ENCODE measurements around the gene GUK1. TPM values are rescaled to one million over a fixed set of nuclear protein-coding genes. Genes with fewer than 3 reads are reported as not detected.

Gene GUK1
- total and polyA plus RNA-seq, 11 donors = 142 to 358 (median 176) TPM

DNA sequence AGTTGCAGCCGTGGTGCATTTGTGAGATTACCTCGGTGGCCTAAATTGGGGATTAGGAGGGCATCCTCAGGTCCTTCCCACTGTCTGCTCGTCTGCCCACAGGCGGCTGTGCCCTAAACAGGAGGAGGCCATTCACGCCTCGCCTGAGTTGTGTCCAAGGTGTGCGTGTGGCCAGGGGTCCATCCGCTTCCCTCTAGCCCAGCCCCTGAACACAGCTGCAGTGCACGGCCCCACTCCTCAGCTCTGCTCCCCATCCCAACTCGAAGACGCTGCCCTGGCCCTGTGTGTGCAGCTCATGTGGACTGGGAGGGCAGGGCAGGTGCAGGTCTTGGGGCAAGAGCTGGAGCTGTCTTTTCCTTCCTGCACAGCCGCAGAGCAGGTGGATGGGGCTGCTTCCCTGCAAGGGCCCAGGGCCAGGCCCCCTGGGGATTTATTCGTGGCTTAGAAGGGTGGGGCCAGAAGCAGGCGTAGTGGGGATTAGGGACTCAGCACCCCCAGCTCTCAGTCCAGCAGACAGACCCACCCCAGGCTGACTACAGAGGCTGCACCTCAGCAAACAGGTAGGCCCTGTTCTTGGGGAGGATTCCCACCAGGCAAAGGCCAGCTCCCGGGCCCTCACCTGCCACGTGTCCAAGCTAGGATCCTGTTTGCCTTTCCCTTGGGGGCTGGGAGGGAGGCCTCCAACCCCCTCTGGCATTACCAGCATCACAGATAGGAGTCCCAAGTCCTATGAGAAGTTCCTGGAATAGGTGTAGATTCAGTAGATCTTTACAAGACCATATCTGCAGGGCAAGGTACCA, 4.3 kb downstream of the GUK1 start:
- no peak overlapping the region for H3K27ac ChIP-seq
- H3K36me3 ChIP-seq = peaks cover 0 to 57% (median 32%) of the 10 kb centered on the region in 9 donors
- no peak overlapping the region for H3K4me3 ChIP-seq
- TF ChIP-seq POLR2A (IDR thresholded peaks at IDR 0.05) = no peak
- H3K4me1 ChIP-seq = peaks cover 20 to 75% (median 59%) of the 10 kb centered on the region in 12 donors
- no peaks in the 10 kb centered on the region for H3K9me3 ChIP-seq
- intact Hi-C loops (cut with DNase I) = no loop called here
- H3K27me3 ChIP-seq = no peaks in the 10 kb centered on the region
- no peak for ATAC-seq
- DNase-seq = peak in 1 of 5 donors; percentile 42
- WGBS, 4 donors = 78 to 82% (median 79%) methylated on average over 14 to 16 of the region's 16 CpGs

DNA sequence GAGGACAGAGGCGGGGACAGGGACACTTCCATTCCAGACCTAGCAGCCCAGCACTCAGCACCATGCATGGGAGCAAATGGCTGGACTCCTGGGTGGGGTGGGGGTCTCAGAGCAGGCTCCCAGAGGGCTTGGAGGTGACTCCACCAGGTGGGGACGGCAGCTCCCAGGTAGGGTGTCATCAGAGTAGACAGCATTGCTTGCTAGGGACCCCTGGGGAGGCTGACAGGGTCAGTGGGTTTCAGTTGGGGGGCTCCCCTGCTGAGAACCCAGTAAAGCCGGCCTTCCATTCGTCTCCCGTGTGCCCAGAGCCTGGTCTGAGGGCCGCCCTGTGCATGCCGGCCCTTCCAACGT, 4.9 kb downstream of the GUK1 start:
- TF ChIP-seq POLR2A (IDR thresholded peaks at IDR 0.05) = no peak
- TF ChIP-seq, protein P1, sequence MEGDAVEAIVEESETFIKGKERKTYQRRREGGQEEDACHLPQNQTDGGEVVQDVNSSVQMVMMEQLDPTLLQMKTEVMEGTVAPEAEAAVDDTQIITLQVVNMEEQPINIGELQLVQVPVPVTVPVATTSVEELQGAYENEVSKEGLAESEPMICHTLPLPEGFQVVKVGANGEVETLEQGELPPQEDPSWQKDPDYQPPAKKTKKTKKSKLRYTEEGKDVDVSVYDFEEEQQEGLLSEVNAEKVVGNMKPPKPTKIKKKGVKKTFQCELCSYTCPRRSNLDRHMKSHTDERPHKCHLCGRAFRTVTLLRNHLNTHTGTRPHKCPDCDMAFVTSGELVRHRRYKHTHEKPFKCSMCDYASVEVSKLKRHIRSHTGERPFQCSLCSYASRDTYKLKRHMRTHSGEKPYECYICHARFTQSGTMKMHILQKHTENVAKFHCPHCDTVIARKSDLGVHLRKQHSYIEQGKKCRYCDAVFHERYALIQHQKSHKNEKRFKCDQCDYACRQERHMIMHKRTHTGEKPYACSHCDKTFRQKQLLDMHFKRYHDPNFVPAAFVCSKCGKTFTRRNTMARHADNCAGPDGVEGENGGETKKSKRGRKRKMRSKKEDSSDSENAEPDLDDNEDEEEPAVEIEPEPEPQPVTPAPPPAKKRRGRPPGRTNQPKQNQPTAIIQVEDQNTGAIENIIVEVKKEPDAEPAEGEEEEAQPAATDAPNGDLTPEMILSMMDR (IDR thresholded peaks at IDR 0.05) = no peak
- H3K9me3 ChIP-seq = no peaks in the 10 kb centered on the region
- H3K36me3 ChIP-seq = peaks cover 0 to 59% (median 32%) of the 10 kb centered on the region in 9 donors
- ATAC-seq = no peak
- H3K27ac ChIP-seq = no peak overlapping the region
- no peaks in the 10 kb centered on the region for H3K27me3 ChIP-seq
- H3K4me1 ChIP-seq = peaks cover 26 to 80% (median 64%) of the 10 kb centered on the region in 12 donors
- WGBS, 4 donors = 85 to 95% (median 86%) methylated on average over 4 to 8 of the region's 8 CpGs
- intact Hi-C loops (cut with DNase I) = no loop called here
- peak in 1 of 5 donors; percentile 28 for DNase-seq
- no peak overlapping the region for H3K4me3 ChIP-seq

DNA sequence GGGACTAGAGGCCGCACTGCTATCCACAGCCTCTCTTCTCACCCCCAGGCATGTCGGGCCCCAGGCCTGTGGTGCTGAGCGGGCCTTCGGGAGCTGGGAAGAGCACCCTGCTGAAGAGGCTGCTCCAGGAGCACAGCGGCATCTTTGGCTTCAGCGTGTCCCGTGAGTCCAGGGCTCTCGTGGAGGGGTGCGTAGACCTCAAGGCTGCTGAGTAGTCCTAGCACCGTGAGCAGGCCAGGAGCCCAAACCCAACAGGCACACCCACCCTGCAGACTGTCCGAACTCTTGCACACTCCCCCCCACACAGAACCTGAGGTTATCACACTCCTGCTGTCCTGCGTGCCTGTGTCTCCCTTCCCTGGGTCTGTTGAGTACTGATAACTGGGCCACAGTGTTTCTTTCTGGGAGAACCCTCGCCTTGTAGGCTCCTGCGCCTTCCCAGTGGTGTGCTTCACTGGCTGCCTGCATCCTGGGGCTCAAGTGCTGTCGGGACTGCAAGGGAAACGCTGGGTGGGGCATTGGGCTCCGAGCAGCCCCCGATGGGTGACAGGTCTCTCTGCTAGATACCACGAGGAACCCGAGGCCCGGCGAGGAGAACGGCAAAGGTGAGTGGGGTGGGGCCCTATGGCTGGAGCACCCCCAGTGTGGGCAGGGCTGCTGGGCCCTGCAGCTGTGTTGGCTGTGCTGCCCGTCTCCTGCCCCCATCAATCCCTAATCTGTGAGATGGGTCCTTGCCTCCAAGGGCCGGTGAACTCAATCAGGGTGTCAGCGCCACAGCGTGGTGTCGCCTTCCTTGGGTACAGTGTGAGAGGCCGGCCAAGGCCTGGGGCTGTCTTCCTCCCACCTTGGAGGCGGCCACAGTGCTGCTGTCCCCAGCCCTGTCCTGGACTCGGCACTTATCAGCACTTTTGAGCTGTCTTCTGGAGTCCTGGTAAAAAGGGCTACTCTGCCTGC, 5.7 kb downstream of the GUK1 start:
- H3K27ac ChIP-seq = no peak overlapping the region

DNA sequence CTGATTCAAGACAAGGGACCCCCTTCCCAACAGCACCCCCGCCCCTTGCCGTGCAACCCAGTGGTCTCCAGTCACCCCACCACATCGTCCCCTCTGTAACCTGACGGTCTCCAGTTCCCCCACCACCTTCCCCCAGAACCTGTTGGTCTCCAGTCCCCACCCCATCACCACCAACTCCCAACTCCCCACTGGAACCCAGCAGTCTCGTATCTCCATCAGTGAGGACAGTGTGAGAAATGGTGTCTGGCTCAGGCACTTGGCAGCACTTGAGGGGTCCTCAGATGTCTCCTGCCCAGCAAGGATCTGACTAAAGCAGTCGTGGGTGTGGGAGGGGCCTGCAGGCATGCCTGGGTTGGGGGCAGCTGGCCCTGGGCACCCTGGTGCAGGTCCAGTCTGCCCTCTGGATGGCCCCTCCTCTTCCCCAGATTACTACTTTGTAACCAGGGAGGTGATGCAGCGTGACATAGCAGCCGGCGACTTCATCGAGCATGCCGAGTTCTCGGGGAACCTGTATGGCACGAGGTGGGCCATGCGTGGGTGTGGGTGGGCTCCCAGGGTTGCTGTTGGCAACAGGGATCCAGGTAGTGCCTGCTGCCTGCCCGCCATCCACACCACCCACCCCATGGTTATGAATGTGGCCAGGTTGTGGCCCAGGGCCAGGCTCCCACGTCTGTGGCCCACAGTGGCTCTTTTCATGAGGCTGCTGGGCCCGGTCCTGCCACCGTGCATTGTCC, 6.5 kb downstream of the GUK1 start:
- DNase-seq (peak in 1 of 5 donors; percentile 6), ATAC-seq (no peak)
- intact Hi-C loops (cut with DNase I) = no loop called here
- no peaks in the 10 kb centered on the region for H3K9me3 ChIP-seq
- peaks cover 28 to 86% (median 72%) of the 10 kb centered on the region in 12 donors for H3K4me1 ChIP-seq
- no peak for TF ChIP-seq POLR2A (IDR thresholded peaks at IDR 0.05)
- TF ChIP-seq, protein P1 (IDR thresholded peaks at IDR 0.05) = no peak
- no peak overlapping the region for H3K4me3 ChIP-seq
- no peaks in the 10 kb centered on the region for H3K27me3 ChIP-seq
- peak overlapping the region in 1 of 12 donors; percentile 88 for H3K27ac ChIP-seq
- H3K36me3 ChIP-seq = peaks cover 0 to 60% (median 32%) of the 10 kb centered on the region in 9 donors
- WGBS, 4 donors = 84 to 97% (median 92%) methylated on average over 10 to 18 of the region's 18 CpGs

More for the DNA sequence above, 5.7 kb downstream of the GUK1 start:
- peak in 2 of 5 donors; percentile 5 to 51 for DNase-seq
- no peaks in the 10 kb centered on the region for H3K9me3 ChIP-seq
- intact Hi-C loops (cut with DNase I) = no loop called here
- TF ChIP-seq POLR2A (IDR thresholded peaks at IDR 0.05) = no peak
- TF ChIP-seq, protein P1 (IDR thresholded peaks at IDR 0.05) = no peak
- H3K36me3 ChIP-seq = peaks cover 0 to 61% (median 32%) of the 10 kb centered on the region in 9 donors
- no peak for ATAC-seq
- no peak overlapping the region for H3K4me3 ChIP-seq
- 87 to 91% (median 88%) methylated on average over 21 to 31 of the region's 31 CpGs for WGBS, 4 donors
- peaks cover 30 to 86% (median 72%) of the 10 kb centered on the region in 12 donors for H3K4me1 ChIP-seq
- H3K27me3 ChIP-seq = no peaks in the 10 kb centered on the region
